Measurements from ENCODE around the gene ATF2. TPM values are rescaled to one million over a fixed set of nuclear protein-coding genes. Genes with fewer than 3 reads are reported as not detected.

Gene ATF2
- polyA plus RNA-seq, 10 donors, result 24.7 to 44.6 (median 37.7) TPM

DNA sequence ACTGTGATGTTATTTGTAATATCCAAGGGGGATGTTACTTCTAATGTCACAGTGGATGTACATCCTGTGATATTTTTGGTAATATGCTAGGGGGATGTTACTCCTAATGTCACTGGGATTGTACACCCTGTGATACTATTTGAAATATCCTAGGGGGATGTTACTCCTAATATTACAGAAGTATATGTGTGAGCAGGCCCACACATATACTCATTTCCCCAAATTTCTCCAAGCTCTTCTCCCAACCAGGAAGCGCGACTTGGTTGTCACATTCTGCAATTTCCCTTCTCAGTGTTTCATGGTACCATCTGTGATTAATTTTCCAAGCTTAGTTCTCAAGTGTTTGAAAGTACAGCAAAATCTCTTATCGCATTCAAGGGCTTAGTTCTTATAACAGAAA, 133.3 kb downstream of the ATF2 start:
- no peak for DNase-seq

DNA sequence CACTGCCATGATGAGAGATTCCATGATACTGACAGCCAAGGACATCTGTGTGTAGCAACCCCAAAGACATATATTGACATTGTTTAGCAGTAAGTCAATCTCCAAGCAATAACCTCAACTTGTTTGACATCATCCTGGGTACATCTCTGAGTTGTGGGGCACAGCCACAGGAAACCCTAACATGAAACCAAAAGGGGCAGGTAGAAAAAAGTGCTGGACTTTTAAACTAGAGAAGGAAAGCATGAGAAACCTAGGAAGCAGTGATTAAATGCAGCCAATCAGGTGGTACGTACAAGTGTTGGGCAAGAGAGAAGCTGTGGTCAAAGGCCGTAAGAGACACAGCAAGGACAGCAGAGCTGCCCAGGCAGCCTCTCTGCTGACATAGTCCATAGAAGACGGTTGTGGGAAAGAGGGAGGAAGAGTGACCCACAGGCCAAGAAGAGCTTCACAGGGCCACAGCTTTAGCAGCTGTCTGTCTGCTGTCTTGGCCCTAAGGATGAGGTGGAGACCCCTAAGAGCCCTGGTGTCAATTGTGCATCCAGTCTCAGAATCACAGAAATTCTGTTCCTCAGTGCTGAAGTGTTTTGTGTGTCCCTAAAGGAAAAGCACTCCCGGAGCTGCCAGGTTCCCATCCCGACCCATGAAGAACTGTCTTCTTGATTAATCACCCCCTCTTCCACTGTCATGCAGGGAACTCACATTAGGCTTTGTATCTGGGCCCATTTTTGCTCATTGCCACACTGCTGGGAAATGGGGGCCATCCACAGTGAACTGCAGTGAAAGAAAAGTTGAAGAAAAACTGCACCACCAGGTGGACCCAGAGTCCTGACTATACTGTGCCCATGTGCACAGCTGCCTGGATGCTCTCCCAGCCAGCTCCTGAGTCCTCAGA, 137.4 kb downstream of the ATF2 start:
- DNase-seq, result peak in 2 of 3 donors; percentile 15 to 42

DNA sequence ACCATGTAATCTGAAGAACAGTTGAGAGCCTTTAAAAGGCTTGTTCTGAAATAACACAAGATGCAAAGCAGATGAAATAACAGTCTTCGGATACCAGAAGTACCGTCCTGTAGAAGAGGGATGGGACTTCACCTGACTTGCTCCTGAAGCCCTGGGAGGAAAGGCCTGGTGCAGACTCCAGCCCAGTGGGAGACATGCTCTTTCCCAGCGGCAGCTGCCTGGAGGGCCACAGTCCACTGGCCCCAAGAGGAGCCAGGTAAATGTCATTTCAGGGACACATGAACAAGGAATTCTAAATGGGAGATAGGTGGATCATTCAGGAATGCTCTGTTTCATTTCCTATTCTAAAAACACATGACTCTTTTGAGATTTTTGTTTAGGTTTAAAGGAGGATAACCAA, 140.2 kb downstream of the ATF2 start:
- no peak for DNase-seq

DNA sequence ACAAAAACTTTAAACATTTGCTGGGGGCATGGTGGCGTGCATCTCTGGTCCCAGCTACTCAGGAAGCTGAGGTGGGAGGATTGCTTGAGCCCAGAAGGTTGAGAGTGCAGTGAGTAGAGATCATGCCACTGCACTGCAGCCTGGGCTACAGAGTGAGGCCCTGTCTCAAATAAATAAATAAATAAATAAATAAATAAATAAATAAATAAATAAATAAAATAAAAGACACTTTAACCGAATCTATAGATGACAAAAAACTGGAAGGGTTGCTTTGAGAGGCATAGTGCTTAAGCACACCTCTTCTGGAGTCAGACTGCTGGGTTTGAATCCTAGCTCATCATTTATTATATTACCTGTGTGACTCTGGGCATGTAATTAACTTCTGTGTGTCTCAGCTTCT, 141.6 kb downstream of the ATF2 start:
- no peak for DNase-seq

DNA sequence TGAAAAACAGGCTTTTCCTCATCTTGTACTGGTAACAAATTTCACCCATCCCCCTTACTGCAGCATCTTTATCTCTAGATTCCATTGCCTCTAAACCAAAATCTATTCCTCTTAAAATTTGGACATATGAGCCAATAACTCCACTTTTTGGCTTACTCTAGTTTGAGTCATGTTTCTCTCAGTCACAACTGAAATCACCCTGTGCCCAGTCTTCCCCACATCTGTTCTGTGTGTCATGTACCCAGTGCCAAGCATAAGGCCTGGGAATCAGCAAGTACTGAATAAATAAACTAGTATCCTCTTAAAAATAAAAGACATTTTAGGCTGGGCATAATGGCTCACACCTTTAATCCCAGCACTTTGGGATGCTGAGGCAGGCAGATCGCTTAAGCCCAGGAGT, 142.1 kb downstream of the ATF2 start:
- no peak for DNase-seq

DNA sequence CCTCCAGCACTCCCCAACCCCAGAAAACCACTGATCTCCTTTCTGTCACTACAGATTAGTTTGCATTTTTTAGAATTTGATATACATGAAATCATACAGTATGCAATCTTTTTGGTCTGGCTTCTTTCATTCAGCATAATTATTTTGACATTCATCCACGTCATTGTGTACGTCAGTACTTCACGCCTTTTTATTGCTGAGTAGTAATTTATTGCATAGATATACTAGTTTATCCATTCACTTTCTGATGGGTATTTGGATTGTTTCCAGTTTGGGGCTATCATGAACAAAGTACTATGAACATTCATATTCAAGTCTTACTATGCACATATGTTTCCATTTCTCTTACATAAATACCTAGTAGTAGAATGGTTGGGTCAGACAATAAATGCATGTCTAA, 142.8 kb downstream of the ATF2 start:
- no peak for DNase-seq

DNA sequence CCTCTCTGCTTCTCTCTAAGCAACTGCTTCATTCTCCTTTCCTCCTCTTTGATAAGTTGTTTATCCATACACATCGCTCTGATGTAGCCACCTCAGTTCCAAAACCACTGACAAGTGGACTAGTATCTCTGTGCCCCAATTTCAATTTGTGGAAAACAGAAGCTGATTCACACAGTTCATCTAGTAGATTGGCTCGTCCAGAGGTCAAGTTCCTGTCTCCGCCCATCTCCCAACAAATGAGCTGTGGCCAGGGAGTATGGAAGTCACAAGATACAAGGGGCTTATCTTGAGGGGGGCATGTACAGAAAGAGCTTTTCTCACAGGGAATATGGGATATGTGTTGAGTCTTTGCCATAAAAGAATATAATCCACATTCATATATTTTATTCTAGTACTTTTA, 145.1 kb downstream of the ATF2 start:
- DNase-seq, result no peak

Other genes starting within 250 kb of the ATF2 start
- gene CHN1, start 162.8 kb downstream of the ATF2 start, polyA plus RNA-seq (ENCODE audit: insufficient read length in 10 of 10), result 10 to 100 TPM; 11.3 to 18.9 (median 15.6) TPM
- gene ATP5MC3, start 13.5 kb upstream of the ATF2 start, polyA plus RNA-seq (ENCODE audit: insufficient read length in 10 of 10), result 100 to 1,000 TPM; 217 to 278 (median 235) TPM

All from muscle of back (tissue), 11 donors.